Stomach (tissue), 9 donors: ENCODE data around the gene MMEL1. TPM values are rescaled to one million over a fixed set of nuclear protein-coding genes. Genes with fewer than 3 reads are reported as not detected.
"Not testable (repeated sequence)": the region's sequence is repeated elsewhere in the genome, so short reads cannot be mapped to it uniquely, and the experiment has no call there.

Experiments
- DNase-seq, 2 donors: peaks; one replicate each; pipeline versions ENCODE4 v3.0.0 to v3.0.0-alpha.2; 2013 to 2019
- H3K27ac ChIP-seq, 5 donors: fragments of 200-600 bp in 4 of 5; sonication (generic) in 4 of 5; one replicate each; pipeline ENCODE4 v1.5.1; 2013 to 2019; ENCODE audit warnings: mild to moderate bottlenecking in 1 of 5, moderate library complexity in 1 of 5
- H3K27me3 ChIP-seq, 3 donors: fragments of 200-600 bp; sonication (generic); one replicate each; pipeline ENCODE4 v1.5.1; 2017 to 2019; ENCODE audit warnings: mixed run types in 1 of 3
- H3K36me3 ChIP-seq, 4 donors: fragments of 200-600 bp; sonication (generic); 1 replicate in 3 of 4; 2 replicates in 1 of 4; pipeline ENCODE4 v1.5.1; 2016 to 2019
- H3K4me1 ChIP-seq, 4 donors: fragments of 200-600 bp; sonication (generic); one replicate each; pipeline ENCODE4 v1.5.1; 2016 to 2019
- H3K4me3 ChIP-seq, 4 donors: fragments of 200-600 bp; sonication (generic) in 3 of 4; one replicate each; pipeline ENCODE4 v1.5.1; 2016 to 2019; ENCODE audit warnings: mild to moderate bottlenecking in 1 of 4
- H3K9me3 ChIP-seq, 4 donors: fragments of 200-600 bp; sonication (generic); one replicate each; pipeline ENCODE4 v1.5.1; 2016 to 2019
- EP300 ChIP-seq: sonication (generic); formaldehyde crosslinking; IDR thresholded peaks from one replicate; pipeline ENCODE4 v1.6.1; 2017; ENCODE audit warnings: antibody characterized with exemption
- POLR2A ChIP-seq, 4 donors: fragments of 450-650 bp; IDR thresholded peaks; one replicate each; pipeline ENCODE4 v1.6.1; 2016; ENCODE audit warnings: antibody characterized with exemption in 4 of 4, control low read depth in 2 of 4, mild to moderate bottlenecking in 1 of 4, moderate library complexity in 1 of 4
- POLR2AphosphoS5 ChIP-seq, 3 donors: sonication (generic); formaldehyde crosslinking; IDR thresholded peaks; one replicate each; pipeline ENCODE4 v1.6.1; 2016; ENCODE audit warnings: antibody characterized with exemption in 3 of 3
- WGBS, 5 donors: extraction: QIAGEN DNeasy Blood & Tissue Kit in 3 of 5; methylation state at CpG; one replicate each; pipeline versions ENCODE4 v1.1.5 to v1.1.7; 2013 to 2018; 5-methylcytosine and 5-hydroxymethylcytosine counted together
- intact Hi-C: fragments of 100-400 bp; cut with DNase I; formaldehyde crosslinking; loops from one replicate; pipeline ENCODE4 v1.15.1; 2023; ENCODE audit warnings: low total_unique reads
- polyA plus RNA-seq, 3 donors: library from polyadenylated mRNA; stranded (reverse); fragments of 200-250 nt; gene quantifications; one replicate each; pipeline ENCODE4 v1.2.3, GENCODE V29; 2013
- total RNA-seq, 5 donors: library from RNA; depleted of rRNA; stranded (reverse); fragments of >200 nt; gene quantifications; one replicate each; pipeline versions ENCODE4 v1.1.0 to v1.2.3, GENCODE V29; 2014 to 2016
- TF ChIP-seq, protein P1 (sequence below), 7 experiments: fragments of 450-650 bp in 4 of 7; fragments of 200-600 bp in 3 of 7; sonication (generic) in 3 of 7; IDR thresholded peaks; one replicate each; pipeline ENCODE4 v1.5.1; 2016 to 2019; ENCODE audit warnings: antibody characterized with exemption in 7 of 7, control low read depth in 2 of 7, mild to moderate bottlenecking in 1 of 7
- donor health status: healthy with polysubstance abuse.
- donor health status: Bipolar disorder and iron deficiency.
- donor health status: healthy.

MMEL1 gene
- total and polyA plus RNA-seq, 8 donors = 1.3 to 190 (median 23.6) TPM

DNA sequence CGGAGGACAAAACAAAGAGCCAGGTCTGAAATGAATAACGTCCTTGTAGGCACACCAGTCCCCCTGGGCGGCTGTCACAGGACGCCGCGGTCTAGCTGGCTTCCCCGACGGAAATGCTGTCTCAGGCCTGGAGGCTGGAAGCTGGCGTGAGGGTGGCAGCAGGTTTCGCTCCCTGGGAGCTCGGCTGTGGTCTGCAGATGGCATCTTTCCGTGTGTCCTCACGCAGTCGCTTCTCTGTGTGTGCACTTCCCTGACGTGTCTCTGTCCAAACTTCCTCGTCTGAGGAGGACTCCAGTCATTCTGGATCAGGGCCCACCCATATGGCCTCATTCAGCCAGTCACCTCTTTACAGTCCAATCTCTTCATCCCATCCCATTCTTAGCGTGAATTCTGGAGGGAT is 62.5 kb downstream of the MMEL1 start:
- H3K27ac ChIP-seq = no peak overlapping the region
- peaks cover 0 to 29% (median 0%) of the 10 kb centered on the region in 3 donors for H3K27me3 ChIP-seq
- H3K4me3 ChIP-seq = no peak overlapping the region
- H3K4me1 ChIP-seq = peaks cover under 1 to 6% (median 2%) of the 10 kb centered on the region in 4 donors
- TF ChIP-seq POLR2A (IDR thresholded peaks at IDR 0.05) (no peak), POLR2AphosphoS5 (IDR thresholded peaks at IDR 0.05) (no peak), EP300 (no peak)
- TF ChIP-seq, protein P1, sequence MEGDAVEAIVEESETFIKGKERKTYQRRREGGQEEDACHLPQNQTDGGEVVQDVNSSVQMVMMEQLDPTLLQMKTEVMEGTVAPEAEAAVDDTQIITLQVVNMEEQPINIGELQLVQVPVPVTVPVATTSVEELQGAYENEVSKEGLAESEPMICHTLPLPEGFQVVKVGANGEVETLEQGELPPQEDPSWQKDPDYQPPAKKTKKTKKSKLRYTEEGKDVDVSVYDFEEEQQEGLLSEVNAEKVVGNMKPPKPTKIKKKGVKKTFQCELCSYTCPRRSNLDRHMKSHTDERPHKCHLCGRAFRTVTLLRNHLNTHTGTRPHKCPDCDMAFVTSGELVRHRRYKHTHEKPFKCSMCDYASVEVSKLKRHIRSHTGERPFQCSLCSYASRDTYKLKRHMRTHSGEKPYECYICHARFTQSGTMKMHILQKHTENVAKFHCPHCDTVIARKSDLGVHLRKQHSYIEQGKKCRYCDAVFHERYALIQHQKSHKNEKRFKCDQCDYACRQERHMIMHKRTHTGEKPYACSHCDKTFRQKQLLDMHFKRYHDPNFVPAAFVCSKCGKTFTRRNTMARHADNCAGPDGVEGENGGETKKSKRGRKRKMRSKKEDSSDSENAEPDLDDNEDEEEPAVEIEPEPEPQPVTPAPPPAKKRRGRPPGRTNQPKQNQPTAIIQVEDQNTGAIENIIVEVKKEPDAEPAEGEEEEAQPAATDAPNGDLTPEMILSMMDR (IDR thresholded peaks at IDR 0.05) = no peak
- intact Hi-C loops = no loop called here
- 78 to 88% (median 86%) methylated on average over 16 to 17 of the region's 17 CpGs for WGBS, 5 donors
- H3K9me3 ChIP-seq = peaks cover 0 to 12% (median 10%) of the 10 kb centered on the region in 4 donors
- no peak for DNase-seq
- H3K36me3 ChIP-seq = no peaks in the 10 kb centered on the region

GRCh38 chr1:2569703-2570102 is 63.1 kb downstream of the MMEL1 start:
- H3K27ac ChIP-seq, H3K4me1 ChIP-seq, H3K4me3 ChIP-seq, H3K36me3 ChIP-seq, intact Hi-C loops, DNase-seq: not testable (repeated sequence)
- Histone ChIP-seq H3K9me3 (peaks cover 0 to 12% (median 10%) of the 10 kb centered on the region in 4 donors), H3K27me3 (peaks cover 0 to 29% (median 0%) of the 10 kb centered on the region in 3 donors)
- 83 to 91% (median 84%) methylated on average over 11 to 13 of the region's 13 CpGs for WGBS, 5 donors

GRCh38 chr1:2569060-2569459 is 63.8 kb downstream of the MMEL1 start:
- Histone ChIP-seq H3K9me3 (peaks cover 0 to 12% (median 10%) of the 10 kb centered on the region in 4 donors), H3K27ac (no peak overlapping the region), H3K27me3 (peaks cover 0 to 29% (median 0%) of the 10 kb centered on the region in 3 donors), H3K36me3 (peaks cover 0 to 2% (median 0%) of the 10 kb centered on the region in 4 donors), H3K4me1 (peaks cover 5 to 9% (median 7%) of the 10 kb centered on the region in 4 donors), H3K4me3 (no peak overlapping the region)
- intact Hi-C loops = no loop called here
- TF ChIP-seq, protein P1 (IDR thresholded peaks at IDR 0.05) = no peak
- TF ChIP-seq POLR2AphosphoS5 (IDR thresholded peaks at IDR 0.05) (no peak), EP300 (no peak), POLR2A (IDR thresholded peaks at IDR 0.05) (no peak)
- DNase-seq = no peak
- 78 to 91% (median 86%) methylated on average over 15 to 17 of the region's 17 CpGs for WGBS, 5 donors

GRCh38 chr1:2568187-2568816 is 64.5 kb downstream of the MMEL1 start:
- H3K9me3 ChIP-seq, DNase-seq, H3K4me3 ChIP-seq, H3K36me3 ChIP-seq, H3K27ac ChIP-seq, intact Hi-C loops, H3K4me1 ChIP-seq: not testable (repeated sequence)
- peaks cover 0 to 29% (median 0%) of the 10 kb centered on the region in 3 donors for H3K27me3 ChIP-seq
- WGBS, 5 donors = 39 to 74% (median 64%) methylated on average over 3 to 14 of the region's 17 CpGs

- Histone ChIP-seq H3K4me1 (peaks cover 5 to 9% (median 7%) of the 10 kb centered on the region in 4 donors), H3K27ac (no peak overlapping the region), H3K36me3 (peaks cover 9 to 20% (median 18%) of the 10 kb centered on the region in 4 donors), H3K27me3 (peaks cover 0 to 29% (median 0%) of the 10 kb centered on the region in 3 donors), H3K4me3 (no peak overlapping the region), H3K9me3 (no peaks in the 10 kb centered on the region)
- TF ChIP-seq POLR2AphosphoS5 (IDR thresholded peaks at IDR 0.05) (no peak), POLR2A (IDR thresholded peaks at IDR 0.05) (no peak), EP300 (no peak)
- TF ChIP-seq, protein P1 (IDR thresholded peaks at IDR 0.05) = no peak
- intact Hi-C loops = no loop called here
- WGBS, 5 donors = 81 to 89% (median 88%) methylated on average over 11 to 16 of the region's 16 CpGs
- no peak for DNase-seq
Measured at GRCh38 chr1:2567083-2567679, 65.6 kb downstream of the MMEL1 start.
